Measurements from ENCODE around the gene LPAR1. TPM values are rescaled to one million over a fixed set of nuclear protein-coding genes. Genes with fewer than 3 reads are reported as not detected.

LPAR1 gene
- total and polyA plus RNA-seq, 9 of the 15 experiments (the other 6 are each of a cell fraction or from before 2014, with no cell fraction given), result 0.13 TPM; not detected in 8

- Histone ChIP-seq H3K4me2 (ENCODE audit: insufficient read depth, low read length) (no peak overlapping the region), H3K27me3 (ENCODE audit: control insufficient read depth in 2 of 2, insufficient read depth in 2 of 2, low read length in 2 of 2) (no peaks in the 10 kb centered on the region), H3K9me3 (replicated peaks; ENCODE audit: control insufficient read depth, insufficient read depth, low read depth, low read length) (no peaks in the 10 kb centered on the region), H2AFZ (ENCODE audit: low read depth, low read length) (no peak overlapping the region), H3K9me1 (ENCODE audit: control insufficient read depth, insufficient read depth, low read length) (no peaks in the 10 kb centered on the region), H3K4me1 (replicated peaks in 1 of 2; ENCODE audit: control insufficient read depth in 2 of 2, insufficient read depth in 2 of 2, low read length in 2 of 2) (no peaks in the 10 kb centered on the region), H3K79me2 (ENCODE audit: control insufficient read depth, insufficient read depth, low read length) (no peaks in the 10 kb centered on the region), H3K4me3 (no peak overlapping the region), H3K36me3 (ENCODE audit: control insufficient read depth, insufficient read depth, low read length) (no peaks in the 10 kb centered on the region), H3K9ac (ENCODE audit: insufficient read depth in 1 of 2, low read depth in 2 of 2, low read length in 2 of 2) (no peak overlapping the region), H4K20me1 (replicated peaks; ENCODE audit: control insufficient read depth, insufficient read depth, low read length) (no peaks in the 10 kb centered on the region), H3K27ac (ENCODE audit: extremely low read depth, low read depth, low read length) (no peak overlapping the region)
- ATAC-seq, result no peak
- no TSS peak for BruUV-seq (replicated peaks)
- no peak for DNase-seq (ENCODE audit: extremely low read depth in 1 of 4, low spot score in 3 of 4)
- 0% methylated on average over 2 of the region's 2 CpGs for WGBS (ENCODE audit: insufficient coverage, low coverage, missing lambda C conversion rate)
- intact Hi-C loops (cut with micrococcal nuclease) (no loop called here), in situ Hi-C loops (cut with MboI) (no loop called here)
- ChIA-PET CTCF (ENCODE audit: low intra/inter-chr PET ratio) (no interaction called here), POLR2A (interaction anchor here (0.6 kb wide), 1 partner anchor 150 kb away, joined by 3 read pairs; no protein-coding TSS in a partner anchor)
- TF ChIP-seq ATF3 (IDR thresholded peaks at IDR 0.05), result no peak
- TF ChIP-seq ATF3 (CRISPR knock-in tag; conservative IDR thresholded peaks at IDR 0.05), result no peak
- TF ChIP-seq SIRT6 (IDR thresholded peaks at IDR 0.05; ENCODE audit: low read depth, low read length), result no peak
- no peak for TF ChIP-seq PTBP1 (IDR thresholded peaks at IDR 0.05; ENCODE audit: low read depth, low read length)
- no peak for TF ChIP-seq ZNF449 (CRISPR knock-in tag; IDR thresholded peaks at IDR 0.05)
- no peak for TF ChIP-seq PYGO2 (tag; IDR thresholded peaks at IDR 0.05)
- no peak for TF ChIP-seq MEF2A (IDR thresholded peaks at IDR 0.05; ENCODE audit: control insufficient read depth, low read depth, low read length)
- TF ChIP-seq AFF4 (CRISPR knock-in tag; IDR thresholded peaks at IDR 0.05), result no peak
- TF ChIP-seq HDAC6 (IDR thresholded peaks at IDR 0.05; ENCODE audit: low read depth, low read length), result no peak
- TF ChIP-seq ATF1 (CRISPR knock-in tag; IDR thresholded peaks at IDR 0.05), result no peak
- no peak for TF ChIP-seq ATF1 (tag; IDR thresholded peaks at IDR 0.05)
- TF ChIP-seq ZNF584 (CRISPR knock-in tag; IDR thresholded peaks at IDR 0.05; ENCODE audit: low read depth), result no peak
- FAIRE-seq, result no peak
These were observed 28.2 kb upstream of the LPAR1 start for GRCh38 chr9:111066468-111066867.

All from K562 (cell line).